SK-N-SH (cell line): ENCODE data around the gene PDK1.

ENCODE experiments used
- CHD2 ChIP-seq: fragments of 150-350 bp; IDR thresholded peaks from 2 replicates; pipeline ENCODE4 v1.6.1; 2018; ENCODE audit warnings: low read length; ENCODE audit not compliant: partially characterized antibody
- EP300 ChIP-seq, 2 experiments: IDR thresholded peaks; 2 replicates each; pipeline versions ENCODE4 v1.4.0 to v1.6.1; 2012; ENCODE audit warnings: borderline replicate concordance in 1 of 2, low read depth in 1 of 2, low read length in 1 of 2
- FOXM1 ChIP-seq: IDR thresholded peaks from 2 replicates; pipeline ENCODE4 v1.4.0; 2012; ENCODE audit warnings: low read depth, mild to moderate bottlenecking
- GABPA ChIP-seq: IDR thresholded peaks from 2 replicates; pipeline ENCODE4 v1.4.0; 2012; ENCODE audit warnings: low read depth, mild to moderate bottlenecking
- POLR2AphosphoS5 ChIP-seq: IDR thresholded peaks from 2 replicates; pipeline ENCODE4 v1.6.1; 2012; ENCODE audit warnings: low read depth, low read length
- SMC3 ChIP-seq: IDR thresholded peaks from 2 replicates; pipeline ENCODE4 v1.6.1; 2012; ENCODE audit warnings: low read depth, low read length, improper control_type of control experiment
- TAF1 ChIP-seq: IDR thresholded peaks from 2 replicates; pipeline ENCODE4 v1.6.1; 2012; ENCODE audit warnings: low read depth, mild to moderate bottlenecking, low read length, moderate library complexity, borderline replicate concordance
- TEAD4 ChIP-seq: IDR thresholded peaks from 2 replicates; pipeline ENCODE4 v1.4.0; 2012; ENCODE audit warnings: mild to moderate bottlenecking, borderline replicate concordance; ENCODE audit not compliant: insufficient read depth
- YY1 ChIP-seq: IDR thresholded peaks from 2 replicates; pipeline ENCODE4 v1.4.0; 2012; ENCODE audit warnings: low read depth, mild to moderate bottlenecking
- TF ChIP-seq, protein P1 (sequence below): fragments of 200-600 bp; sonication (generic); IDR thresholded peaks from 2 replicates; pipeline ENCODE4 v1.6.1; 2017; ENCODE audit warnings: antibody characterized with exemption, mild to moderate bottlenecking, moderate library complexity
- TF ChIP-seq, protein P2 (sequence below): IDR thresholded peaks from 2 replicates; pipeline ENCODE4 v1.6.1; 2012; ENCODE audit warnings: mild to moderate bottlenecking, low read depth, low read length, moderate library complexity
- TF ChIP-seq, protein P3 (sequence below): fragments of 150-350 bp; IDR thresholded peaks from 2 replicates; pipeline ENCODE4 v1.6.1; 2017; ENCODE audit warnings: antibody characterized with exemption, low read length, low read depth, borderline replicate concordance

DNA sequence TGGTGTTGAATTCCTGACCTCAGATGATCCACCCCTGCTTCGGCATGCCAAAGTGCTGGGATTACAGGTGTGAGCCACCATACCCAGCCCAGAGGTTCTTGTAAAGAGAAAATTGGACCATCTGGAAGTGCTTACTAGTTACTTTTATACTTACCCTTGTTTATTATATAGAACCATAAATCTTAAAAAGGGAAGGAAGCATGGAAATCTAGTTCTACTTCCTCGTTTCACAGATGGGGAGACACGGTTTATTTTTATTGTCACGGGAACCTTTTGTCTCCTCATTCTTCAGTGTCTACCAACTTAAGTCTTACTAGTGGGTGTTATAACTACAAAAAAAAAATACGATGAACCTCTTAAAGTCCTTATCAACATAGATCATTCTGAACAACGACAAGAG lies 45.8 kb upstream of the PDK1 start:
- TF ChIP-seq FOXM1: no peak
- TF ChIP-seq, protein P1, sequence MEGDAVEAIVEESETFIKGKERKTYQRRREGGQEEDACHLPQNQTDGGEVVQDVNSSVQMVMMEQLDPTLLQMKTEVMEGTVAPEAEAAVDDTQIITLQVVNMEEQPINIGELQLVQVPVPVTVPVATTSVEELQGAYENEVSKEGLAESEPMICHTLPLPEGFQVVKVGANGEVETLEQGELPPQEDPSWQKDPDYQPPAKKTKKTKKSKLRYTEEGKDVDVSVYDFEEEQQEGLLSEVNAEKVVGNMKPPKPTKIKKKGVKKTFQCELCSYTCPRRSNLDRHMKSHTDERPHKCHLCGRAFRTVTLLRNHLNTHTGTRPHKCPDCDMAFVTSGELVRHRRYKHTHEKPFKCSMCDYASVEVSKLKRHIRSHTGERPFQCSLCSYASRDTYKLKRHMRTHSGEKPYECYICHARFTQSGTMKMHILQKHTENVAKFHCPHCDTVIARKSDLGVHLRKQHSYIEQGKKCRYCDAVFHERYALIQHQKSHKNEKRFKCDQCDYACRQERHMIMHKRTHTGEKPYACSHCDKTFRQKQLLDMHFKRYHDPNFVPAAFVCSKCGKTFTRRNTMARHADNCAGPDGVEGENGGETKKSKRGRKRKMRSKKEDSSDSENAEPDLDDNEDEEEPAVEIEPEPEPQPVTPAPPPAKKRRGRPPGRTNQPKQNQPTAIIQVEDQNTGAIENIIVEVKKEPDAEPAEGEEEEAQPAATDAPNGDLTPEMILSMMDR: no peak
- no peak for TF ChIP-seq POLR2AphosphoS5
- TF ChIP-seq TAF1: no peak
- TF ChIP-seq, protein P2, sequence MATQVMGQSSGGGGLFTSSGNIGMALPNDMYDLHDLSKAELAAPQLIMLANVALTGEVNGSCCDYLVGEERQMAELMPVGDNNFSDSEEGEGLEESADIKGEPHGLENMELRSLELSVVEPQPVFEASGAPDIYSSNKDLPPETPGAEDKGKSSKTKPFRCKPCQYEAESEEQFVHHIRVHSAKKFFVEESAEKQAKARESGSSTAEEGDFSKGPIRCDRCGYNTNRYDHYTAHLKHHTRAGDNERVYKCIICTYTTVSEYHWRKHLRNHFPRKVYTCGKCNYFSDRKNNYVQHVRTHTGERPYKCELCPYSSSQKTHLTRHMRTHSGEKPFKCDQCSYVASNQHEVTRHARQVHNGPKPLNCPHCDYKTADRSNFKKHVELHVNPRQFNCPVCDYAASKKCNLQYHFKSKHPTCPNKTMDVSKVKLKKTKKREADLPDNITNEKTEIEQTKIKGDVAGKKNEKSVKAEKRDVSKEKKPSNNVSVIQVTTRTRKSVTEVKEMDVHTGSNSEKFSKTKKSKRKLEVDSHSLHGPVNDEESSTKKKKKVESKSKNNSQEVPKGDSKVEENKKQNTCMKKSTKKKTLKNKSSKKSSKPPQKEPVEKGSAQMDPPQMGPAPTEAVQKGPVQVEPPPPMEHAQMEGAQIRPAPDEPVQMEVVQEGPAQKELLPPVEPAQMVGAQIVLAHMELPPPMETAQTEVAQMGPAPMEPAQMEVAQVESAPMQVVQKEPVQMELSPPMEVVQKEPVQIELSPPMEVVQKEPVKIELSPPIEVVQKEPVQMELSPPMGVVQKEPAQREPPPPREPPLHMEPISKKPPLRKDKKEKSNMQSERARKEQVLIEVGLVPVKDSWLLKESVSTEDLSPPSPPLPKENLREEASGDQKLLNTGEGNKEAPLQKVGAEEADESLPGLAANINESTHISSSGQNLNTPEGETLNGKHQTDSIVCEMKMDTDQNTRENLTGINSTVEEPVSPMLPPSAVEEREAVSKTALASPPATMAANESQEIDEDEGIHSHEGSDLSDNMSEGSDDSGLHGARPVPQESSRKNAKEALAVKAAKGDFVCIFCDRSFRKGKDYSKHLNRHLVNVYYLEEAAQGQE: no peak
- TF ChIP-seq CHD2: no peak
- no peak for TF ChIP-seq SMC3
- TF ChIP-seq GABPA: no peak
- TF ChIP-seq, protein P3, sequence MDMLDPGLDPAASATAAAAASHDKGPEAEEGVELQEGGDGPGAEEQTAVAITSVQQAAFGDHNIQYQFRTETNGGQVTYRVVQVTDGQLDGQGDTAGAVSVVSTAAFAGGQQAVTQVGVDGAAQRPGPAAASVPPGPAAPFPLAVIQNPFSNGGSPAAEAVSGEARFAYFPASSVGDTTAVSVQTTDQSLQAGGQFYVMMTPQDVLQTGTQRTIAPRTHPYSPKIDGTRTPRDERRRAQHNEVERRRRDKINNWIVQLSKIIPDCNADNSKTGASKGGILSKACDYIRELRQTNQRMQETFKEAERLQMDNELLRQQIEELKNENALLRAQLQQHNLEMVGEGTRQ: no peak
- TF ChIP-seq YY1: no peak
- no peak for TF ChIP-seq EP300 (IDR thresholded peaks at IDR 0.05; ENCODE audit: borderline replicate concordance in 1 of 2, low read depth in 1 of 2, low read length in 1 of 2)
- no peak for TF ChIP-seq TEAD4
